ENCODE results near the gene TIE1. TPM values are rescaled to one million over a fixed set of nuclear protein-coding genes. Genes with fewer than 3 reads are reported as not detected.
A peak's percentile ranks its signal among the peaks of the same experiment; 100 is the strongest.

The TIE1 gene
- total and polyA plus RNA-seq, 2 of the 13 experiments (the other 11 are each of a cell fraction or from before 2014, with no cell fraction given): 0.58 to 0.84 TPM

DNA sequence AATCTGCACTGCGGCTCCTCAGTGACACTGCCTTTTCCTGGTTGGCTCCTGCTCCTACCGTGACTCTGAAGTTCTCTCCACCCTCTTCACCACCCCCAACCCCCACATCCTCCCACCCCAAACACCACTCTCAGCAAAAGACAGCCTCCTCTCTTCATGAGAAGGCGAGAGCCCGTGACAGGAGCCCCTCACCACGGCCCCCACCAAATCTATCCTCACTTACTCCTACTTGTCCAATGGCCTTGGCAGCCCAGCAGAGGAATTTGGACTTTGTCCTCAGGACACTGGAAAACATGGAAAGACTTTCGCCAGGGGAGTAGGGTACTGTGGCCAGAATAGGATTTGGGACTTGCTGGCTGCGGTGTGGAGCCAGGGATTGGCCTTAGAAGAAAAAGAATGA, 24.1 kb upstream of the TIE1 start (continued):
- TF ChIP-seq, protein P1, sequence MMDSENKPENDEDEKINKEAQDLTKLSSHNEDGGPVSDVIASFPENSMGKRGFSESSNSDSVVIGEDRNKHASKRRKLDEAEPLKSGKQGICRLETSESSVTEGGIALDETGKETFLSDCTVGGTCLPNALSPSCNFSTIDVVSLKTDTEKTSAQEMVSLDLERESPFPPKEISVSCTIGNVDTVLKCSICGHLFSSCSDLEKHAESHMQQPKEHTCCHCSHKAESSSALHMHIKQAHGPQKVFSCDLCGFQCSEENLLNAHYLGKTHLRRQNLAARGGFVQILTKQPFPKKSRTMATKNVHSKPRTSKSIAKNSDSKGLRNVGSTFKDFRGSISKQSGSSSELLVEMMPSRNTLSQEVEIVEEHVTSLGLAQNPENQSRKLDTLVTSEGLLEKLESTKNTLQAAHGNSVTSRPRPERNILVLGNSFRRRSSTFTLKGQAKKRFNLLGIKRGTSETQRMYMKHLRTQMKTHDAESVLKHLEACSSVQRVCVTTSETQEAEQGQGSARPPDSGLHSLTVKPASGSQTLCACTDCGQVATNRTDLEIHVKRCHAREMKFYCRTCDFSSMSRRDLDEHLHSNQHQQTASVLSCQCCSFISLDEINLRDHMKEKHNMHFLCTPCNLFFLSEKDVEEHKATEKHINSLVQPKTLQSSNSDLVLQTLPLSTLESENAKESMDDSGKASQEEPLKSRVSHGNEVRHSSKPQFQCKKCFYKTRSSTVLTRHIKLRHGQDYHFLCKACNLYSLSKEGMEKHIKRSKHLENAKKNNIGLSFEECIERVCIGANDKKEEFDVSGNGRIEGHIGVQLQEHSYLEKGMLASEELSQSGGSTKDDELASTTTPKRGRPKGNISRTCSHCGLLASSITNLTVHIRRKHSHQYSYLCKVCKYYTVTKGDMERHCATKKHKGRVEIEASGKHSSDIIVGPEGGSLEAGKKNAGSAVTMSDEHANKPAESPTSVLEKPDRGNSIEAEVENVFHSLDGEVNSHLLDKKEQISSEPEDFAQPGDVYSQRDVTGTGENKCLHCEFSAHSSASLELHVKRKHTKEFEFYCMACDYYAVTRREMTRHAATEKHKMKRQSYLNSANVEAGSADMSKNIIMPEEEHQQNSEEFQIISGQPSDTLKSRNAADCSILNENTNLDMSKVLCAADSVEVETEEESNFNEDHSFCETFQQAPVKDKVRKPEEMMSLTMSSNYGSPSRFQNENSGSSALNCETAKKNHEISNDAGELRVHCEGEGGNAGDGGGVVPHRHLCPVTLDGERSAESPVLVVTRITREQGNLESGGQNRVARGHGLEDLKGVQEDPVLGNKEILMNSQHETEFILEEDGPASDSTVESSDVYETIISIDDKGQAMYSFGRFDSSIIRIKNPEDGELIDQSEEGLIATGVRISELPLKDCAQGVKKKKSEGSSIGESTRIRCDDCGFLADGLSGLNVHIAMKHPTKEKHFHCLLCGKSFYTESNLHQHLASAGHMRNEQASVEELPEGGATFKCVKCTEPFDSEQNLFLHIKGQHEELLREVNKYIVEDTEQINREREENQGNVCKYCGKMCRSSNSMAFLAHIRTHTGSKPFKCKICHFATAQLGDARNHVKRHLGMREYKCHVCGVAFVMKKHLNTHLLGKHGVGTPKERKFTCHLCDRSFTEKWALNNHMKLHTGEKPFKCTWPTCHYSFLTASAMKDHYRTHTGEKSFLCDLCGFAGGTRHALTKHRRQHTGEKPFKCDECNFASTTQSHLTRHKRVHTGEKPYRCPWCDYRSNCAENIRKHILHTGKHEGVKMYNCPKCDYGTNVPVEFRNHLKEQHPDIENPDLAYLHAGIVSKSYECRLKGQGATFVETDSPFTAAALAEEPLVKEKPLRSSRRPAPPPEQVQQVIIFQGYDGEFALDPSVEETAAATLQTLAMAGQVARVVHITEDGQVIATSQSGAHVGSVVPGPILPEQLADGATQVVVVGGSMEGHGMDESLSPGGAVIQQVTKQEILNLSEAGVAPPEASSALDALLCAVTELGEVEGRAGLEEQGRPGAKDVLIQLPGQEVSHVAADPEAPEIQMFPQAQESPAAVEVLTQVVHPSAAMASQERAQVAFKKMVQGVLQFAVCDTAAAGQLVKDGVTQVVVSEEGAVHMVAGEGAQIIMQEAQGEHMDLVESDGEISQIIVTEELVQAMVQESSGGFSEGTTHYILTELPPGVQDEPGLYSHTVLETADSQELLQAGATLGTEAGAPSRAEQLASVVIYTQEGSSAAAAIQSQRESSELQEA (CRISPR knock-in tag; IDR thresholded peaks at IDR 0.05; ENCODE audit: not compliant biosample characterization): no peak
- 0 out of 2 replicates have a peak, but pooled peaks have one; percentile 15 for TF ChIP-seq KDM1A (CRISPR knock-in tag; IDR thresholded peaks at IDR 0.05)
- TF ChIP-seq MLXIP (CRISPR knock-in tag; IDR thresholded peaks at IDR 0.05; ENCODE audit: borderline replicate concordance): no peak
- TF ChIP-seq NR2F6 (IDR thresholded peaks at IDR 0.05): no peak
- TF ChIP-seq NR2F6 (CRISPR knock-in tag; IDR thresholded peaks at IDR 0.05): 0 out of 2 replicates have a peak, but pooled peaks have one; percentile 19
- TF ChIP-seq ARID5B (CRISPR knock-in tag; IDR thresholded peaks at IDR 0.05): peak; percentile 60
- TF ChIP-seq POLR2AphosphoS5 (IDR thresholded peaks at IDR 0.05; ENCODE audit: low read depth, low read length): peak; percentile 33; the same call in 1 of the 2 replicates
- no peak for TF ChIP-seq ZNF468 (CRISPR knock-in tag; IDR thresholded peaks at IDR 0.05)
- peak; percentile 73 to 74; a peak in 3 of 4 replicates for TF ChIP-seq EP300 (IDR thresholded peaks at IDR 0.05; ENCODE audit: low read depth in 2 of 2, low read length in 2 of 2)
- no peak for TF ChIP-seq EP300 (CRISPR knock-in tag; IDR thresholded peaks at IDR 0.05; ENCODE audit: borderline replicate concordance)
- TF ChIP-seq, protein P2, sequence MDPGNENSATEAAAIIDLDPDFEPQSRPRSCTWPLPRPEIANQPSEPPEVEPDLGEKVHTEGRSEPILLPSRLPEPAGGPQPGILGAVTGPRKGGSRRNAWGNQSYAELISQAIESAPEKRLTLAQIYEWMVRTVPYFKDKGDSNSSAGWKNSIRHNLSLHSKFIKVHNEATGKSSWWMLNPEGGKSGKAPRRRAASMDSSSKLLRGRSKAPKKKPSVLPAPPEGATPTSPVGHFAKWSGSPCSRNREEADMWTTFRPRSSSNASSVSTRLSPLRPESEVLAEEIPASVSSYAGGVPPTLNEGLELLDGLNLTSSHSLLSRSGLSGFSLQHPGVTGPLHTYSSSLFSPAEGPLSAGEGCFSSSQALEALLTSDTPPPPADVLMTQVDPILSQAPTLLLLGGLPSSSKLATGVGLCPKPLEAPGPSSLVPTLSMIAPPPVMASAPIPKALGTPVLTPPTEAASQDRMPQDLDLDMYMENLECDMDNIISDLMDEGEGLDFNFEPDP (CRISPR knock-in tag; conservative IDR thresholded peaks at IDR 0.05): no peak
- TF ChIP-seq MIXL1 (CRISPR knock-in tag; IDR thresholded peaks at IDR 0.05): peak; percentile 30; the same call in 1 of the 2 replicates

All from HepG2 (cell line).